ENCODE data around the gene NBL1.
"Not testable (repeated sequence)": the region's sequence is repeated elsewhere in the genome, so short reads cannot be mapped to it uniquely, and the experiment has no call there.

Gene NBL1

DNA sequence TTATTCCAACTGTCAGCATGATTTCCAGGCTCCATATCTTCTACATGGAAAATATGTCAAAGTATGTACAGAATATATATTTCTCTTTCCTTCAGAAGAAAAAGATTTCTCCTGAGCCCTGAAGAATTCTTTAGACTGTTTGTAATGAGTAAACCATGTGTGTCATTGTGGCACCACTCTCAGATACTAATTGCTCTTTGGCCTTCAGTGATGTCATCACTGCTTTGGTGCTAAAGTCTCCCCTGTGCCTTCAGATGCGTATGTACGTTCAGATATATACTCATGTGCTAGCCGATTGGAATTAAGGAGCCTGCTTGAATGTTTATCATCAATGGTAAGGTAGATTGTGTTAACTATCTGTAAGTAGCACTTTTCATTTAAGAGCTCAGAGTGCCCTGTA, 20.6 kb upstream of the NBL1 start:
- no peak for FAIRE-seq

DNA sequence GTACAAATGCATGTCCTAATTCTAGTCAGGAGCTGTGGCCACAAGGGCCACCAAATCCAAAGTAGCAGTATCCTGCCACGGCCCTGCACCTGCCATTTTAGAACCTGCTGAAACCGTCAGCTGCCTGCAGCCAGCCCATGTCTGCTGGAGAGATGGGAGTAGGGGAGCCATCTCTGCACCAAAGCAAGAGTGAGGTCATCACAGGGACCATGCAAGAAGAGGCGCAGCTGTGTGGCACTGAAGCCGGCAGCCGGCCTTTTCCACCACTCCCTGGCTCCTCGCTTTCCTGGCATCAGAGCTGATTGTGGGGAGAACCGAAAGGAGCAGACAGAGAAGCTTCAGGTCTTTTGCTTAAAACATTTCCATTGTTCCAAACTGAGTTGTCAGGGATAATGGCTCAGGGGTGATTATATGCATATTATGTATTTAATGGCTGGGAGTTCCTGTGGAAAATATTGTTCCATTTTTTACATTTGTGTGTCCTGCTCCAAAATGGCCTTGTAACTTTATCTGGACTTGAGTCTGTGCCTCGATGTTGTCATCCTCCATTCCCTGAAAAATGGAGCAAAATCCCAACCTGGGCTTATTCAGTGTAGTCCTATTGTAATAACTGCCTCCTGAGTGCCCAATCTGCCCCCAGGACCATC, 18.7 kb upstream of the NBL1 start:
- no peak for FAIRE-seq

DNA sequence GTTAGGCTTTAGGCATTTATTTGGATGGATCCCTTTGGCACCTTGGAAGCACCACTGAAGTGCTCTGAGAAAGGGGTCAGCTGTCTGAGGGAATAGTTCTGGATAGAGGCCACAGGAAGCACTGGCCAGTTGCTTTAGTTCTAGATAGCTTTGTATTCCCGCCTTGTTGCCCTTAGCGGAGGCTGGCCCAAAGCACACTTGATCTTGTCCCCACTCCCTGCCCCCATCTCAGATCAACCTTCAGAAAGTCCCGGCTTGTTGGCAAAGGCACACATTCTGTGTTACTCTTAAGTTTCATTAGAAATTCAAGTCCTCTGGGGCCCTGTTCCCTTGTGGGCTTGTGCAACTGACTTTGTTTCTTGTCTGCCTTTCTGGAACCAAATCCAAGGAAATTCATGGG, 15.2 kb upstream of the NBL1 start:
- no peak for FAIRE-seq

DNA sequence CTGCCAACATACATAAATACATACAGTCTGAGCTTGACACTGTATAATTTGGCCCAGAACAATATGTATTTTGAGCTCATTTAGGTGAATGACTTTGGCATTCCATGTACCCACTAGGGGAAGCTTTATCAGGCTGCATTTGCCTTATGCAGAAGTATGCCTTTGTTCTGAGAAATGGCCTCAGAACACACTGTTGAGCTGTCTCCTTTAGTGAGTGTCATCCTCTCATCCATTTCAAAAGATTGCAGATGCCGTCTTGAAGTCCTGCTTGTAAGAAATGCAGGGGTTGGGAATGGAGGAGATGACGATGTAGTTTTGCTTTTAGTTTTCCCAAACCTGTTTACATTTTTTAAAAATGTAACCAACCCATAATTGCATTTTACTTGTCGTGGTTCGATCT, 14.8 kb upstream of the NBL1 start:
- no peak for FAIRE-seq

DNA sequence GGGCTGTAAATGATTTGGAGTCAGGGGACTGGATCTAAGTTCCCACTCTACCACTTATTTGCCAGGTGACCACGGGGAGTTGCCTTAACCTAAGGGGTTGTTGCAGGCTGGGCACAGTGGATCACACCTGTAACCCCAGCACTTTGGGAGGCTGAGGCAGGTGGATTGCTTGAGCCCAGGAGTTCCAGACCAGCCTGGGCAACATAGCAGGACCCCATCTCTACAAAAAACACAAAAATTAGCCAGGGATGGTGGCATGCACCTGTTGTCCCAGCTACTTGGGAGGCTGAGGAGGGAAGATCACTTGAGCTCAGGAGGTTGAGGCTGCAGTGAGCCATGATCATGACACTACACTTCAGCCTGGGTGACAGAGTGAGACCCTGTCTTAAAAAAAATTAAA, 13.9 kb upstream of the NBL1 start:
- not testable (repeated sequence) for FAIRE-seq

DNA sequence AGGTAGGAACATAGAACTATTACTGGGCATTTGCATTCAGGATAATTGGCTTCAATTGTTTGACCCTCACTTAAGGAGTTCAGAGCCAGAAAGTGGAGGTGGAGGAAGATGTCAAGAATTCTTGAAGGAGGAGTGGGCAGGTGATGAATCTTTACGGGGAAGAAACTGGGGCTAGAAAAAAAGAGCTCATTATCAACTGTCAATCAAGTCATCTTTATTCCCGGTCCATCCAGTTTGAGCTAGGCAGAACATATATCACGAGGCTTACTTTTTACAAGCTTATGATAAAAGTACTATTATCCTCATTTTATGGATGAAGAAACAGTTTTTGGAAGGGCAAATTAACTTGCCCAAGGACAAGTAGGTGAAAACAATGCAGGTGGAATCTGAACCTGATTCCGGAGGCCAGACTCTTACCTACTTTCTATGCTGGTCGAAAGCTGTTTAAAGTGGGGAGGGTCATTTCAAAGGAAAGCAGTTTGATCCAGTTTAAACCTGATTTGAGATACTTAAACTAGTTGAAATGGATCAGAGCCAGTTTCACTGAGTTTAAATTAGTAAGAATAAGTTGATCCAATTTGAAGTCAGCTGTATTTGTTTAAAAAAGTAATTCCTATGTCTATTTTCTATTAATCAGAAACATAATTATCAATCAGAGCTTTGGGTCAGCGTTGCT, 13.3 kb upstream of the NBL1 start:
- no peak for FAIRE-seq

DNA sequence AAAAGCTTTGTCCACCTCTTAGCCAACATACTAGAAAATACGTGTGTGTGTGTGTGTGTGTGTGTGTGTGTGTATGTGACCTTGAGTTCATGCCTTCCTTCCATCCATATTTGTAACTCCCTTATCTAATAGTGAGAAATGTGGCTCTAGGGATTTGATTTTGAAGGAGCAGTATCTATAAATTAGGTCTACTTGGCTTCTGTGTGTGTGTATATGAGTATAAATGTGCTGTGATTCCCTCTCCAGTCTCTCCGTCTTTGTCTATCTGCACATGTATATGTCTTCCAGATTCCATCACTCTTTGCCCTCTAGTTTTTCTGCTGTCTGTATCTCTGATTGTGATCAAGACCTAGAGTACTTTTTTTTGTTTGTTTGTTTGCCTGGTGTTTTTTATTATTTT, 11.9 kb upstream of the NBL1 start:
- FAIRE-seq = no peak

DNA sequence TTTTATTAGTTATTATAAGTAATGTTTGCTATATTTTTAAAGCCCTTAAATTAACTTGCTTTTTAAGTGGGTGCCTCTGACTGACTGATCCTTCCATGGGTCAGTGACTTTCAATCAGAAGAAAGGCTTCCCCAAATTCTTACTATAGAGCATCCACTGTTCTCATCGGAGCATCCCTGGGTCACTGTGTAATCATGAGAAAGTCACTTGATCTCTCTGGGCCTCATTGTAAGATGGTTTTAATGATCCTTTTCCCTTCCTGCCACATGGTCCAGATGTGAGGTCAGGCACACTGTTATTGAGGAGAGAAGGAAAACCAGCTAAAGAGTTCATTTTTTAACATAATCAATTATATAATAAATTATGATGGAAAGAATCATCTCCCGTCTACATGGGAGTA, 11.0 kb upstream of the NBL1 start:
- no peak for FAIRE-seq

DNA sequence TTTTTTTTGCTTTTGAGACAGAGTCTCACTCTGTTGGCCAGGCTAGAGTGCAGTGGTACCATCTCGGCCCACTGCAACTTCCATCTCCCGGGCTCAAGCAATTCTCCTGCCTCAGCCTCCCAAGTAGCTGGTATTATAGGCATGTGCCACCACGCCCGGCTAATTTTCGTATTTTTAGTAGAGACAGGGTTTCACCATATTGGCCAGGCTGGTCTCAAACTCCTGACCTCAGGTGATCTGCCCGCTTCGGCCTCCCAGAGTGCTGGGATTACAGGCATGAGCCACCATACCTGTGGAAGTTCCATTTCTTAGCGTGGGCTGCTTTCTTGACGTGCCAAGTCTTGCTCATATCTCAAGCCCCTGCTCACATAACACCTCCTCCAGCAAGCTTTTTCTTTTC, 9.0 kb upstream of the NBL1 start:
- not testable (repeated sequence) for FAIRE-seq

DNA sequence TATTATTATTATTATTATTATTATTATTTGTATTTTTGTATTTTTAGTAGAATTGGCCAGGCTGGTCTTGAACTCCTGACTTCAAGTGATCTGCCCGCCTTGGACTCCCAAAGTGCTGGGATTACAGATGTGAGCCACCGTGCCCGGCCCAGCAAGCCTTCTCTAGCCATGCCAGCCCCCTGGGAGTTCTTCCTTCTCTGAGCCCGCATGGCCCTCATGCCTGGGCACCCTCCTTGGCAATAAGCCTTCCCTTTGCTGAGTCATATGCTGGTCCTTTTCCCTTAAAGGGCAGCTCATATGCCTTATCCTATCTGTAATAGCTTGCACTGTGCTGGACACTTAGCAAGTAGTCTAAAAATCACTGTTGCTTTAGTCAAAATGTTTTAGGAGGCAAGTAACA, 8.5 kb upstream of the NBL1 start:
- FAIRE-seq = no peak

DNA sequence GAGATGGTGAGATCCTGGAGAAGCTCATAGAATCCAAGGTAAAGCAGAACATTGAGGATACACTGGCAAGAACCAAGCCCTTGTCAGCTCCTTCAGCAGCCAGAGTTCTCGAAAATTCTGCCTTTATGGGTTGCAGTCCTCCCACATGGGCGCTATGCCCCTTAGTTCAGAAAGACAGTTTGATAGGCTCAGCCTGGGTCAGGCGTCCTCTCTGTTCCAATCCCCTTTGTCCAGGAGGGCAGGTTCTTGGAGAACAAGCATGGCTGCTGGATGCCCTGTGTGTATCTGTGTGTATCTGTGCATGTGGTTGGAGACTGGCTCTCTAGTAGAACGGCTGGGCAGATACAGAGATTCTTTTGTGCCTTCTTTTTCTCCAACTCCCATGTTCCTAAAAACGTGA, 8.0 kb upstream of the NBL1 start:
- FAIRE-seq = no peak

DNA sequence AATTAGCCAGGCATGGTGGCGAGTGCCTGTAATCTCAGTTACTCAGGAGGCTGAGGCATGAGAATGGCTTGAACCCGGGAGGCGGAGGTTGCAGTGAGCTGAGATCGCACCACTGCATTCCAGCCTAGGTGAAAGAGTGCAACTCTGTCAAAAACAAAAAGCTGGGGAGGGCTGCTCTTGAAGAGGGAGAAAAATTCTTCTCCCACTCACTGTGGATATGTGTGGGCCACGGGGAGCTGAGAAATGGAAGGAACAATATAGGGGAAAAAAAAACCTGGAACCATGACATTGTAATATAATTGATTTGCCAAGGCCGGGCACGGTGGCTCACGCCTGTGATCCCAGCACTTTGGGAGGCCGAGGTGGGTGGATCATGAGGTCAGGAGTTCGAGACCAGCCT, 7.4 kb upstream of the NBL1 start:
- FAIRE-seq = not testable (repeated sequence)

DNA sequence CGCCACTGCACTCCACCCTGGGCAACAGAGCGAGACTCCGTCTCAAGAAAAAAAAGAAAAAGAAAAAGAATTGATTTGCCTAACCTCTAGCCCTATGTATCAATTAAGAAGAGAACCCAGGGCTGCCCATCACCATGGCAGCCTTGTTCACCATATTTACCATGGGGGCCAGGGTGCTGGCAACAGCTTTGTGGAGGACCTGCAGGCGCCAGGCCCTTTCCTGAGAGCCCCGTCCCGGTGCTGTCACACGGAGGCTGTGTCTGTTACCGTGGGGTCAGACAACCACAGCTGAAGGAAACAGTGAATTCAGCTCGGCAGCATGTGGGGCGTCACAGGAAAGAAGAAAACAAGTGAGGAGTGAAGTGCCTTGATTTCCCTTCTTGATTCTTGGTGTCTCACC, 6.5 kb upstream of the NBL1 start:
- FAIRE-seq = no peak

DNA sequence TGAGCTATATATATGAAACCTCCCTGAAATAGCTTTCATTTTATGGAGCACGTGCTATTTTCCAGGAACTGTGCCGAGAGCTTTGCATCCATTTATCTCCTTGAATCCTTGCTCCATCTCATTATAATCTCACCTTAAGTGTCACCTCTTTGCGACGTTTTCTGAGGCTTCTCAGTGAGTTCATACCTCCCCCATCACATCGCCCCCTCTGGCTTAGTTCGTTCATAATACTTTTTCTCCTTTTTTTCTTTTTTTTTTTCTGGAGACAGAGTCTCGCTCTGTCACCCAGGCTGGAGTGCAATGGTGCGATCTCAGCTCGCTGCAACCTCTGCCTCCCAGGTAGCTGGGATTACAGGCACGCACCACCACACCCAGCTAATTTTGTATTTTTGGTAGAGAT, 4.9 kb upstream of the NBL1 start:
- FAIRE-seq = not testable (repeated sequence)

DNA sequence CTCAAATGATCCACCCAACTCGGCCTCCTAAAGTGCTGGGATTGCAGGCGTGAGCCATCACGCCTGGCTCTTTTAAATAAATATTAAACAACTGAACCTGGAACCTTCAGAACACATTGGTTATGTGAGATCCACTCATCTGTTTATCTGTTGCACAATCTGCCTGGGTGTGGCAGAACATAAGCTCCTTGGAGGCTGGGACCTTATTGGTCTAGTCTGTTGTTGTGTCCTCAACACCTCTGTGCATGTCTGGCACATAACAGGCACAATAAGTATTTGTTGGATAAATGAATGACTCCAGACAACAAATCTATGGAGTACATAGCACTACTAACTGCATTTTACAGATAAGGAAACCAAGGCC, 4.1 kb upstream of the NBL1 start:
- no peak for FAIRE-seq

DNA sequence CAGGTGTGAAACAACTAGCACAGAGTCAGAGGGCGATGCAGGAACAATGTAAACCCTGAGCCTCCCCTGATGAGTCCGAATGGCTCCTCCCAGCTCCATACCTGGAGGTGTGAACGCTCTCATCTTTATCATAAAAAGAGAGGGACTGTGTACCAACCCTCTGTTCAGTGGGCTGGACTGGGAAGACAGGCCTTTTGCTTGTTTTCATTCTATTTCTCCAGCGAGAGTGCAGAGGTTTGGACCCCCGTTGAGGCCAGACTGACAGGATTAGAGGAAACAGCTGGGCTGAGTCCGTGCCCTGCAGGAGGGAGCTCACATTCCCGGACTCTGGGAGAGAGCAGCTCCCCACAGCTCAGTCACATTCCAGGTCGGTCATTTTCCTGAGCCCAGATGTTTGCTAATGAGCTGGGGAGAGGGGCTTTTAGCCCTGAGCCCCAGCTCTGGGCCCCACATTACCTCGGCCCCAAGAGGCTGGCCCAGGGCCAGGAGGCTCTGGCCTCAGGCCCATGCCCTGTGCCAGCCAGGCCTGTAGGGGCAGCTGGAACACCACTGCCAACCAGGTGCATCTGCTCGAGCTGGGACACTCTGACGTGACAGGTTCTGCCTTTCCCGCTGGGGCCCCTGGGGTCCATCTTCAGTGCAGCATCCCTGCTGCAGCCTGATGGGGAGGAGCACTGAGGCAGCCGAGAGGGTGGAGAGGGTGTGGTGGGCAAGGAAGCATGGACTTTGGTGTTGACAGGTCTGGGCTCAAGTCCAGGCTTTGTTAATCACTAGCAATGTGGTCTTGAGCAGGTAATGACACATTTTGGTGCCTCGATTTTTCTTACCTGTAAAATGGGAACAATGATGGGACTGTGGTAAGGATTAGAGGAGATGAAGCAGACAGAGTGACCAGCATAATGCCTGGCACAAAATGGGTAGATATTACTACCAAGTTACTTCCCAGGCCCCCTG, 3.5 kb upstream of the NBL1 start:
- no peak for FAIRE-seq

DNA sequence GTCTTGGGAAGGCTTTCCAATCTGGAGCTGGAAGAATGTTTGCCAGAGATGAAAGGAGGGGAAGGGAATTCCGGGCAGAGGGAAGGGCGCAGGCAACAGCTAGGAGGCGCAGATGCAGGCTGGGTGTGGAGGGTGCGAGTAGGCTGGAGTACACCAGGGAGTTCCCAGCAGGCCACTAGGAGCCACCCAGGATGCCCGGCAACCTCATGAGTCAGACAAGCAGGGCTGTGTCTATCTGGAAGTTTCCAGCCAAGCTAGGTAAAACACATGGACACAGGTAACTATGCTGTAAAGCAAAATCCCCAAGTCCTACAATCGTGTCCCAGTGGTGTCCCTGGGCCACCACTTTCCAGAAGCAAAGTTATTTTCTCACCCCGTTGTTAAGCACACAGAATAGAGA, 990 bp upstream of the NBL1 start:
- no peak for FAIRE-seq

DNA sequence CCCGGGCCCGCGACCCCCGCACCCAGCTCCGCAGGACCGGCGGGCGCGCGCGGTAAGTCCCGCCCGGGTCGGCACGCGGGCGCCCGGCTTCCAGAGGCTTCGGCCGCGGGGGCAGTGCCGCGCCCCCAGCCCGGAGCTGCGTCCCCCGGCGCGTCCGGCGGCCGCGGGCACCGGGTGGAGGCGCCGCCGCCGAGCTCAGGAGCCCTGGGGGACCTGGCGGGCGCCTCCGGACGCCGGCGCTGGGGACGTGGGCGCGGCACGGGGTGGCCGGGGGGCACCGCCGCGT, 227 bp downstream of the NBL1 start:
- FAIRE-seq = no peak

DNA sequence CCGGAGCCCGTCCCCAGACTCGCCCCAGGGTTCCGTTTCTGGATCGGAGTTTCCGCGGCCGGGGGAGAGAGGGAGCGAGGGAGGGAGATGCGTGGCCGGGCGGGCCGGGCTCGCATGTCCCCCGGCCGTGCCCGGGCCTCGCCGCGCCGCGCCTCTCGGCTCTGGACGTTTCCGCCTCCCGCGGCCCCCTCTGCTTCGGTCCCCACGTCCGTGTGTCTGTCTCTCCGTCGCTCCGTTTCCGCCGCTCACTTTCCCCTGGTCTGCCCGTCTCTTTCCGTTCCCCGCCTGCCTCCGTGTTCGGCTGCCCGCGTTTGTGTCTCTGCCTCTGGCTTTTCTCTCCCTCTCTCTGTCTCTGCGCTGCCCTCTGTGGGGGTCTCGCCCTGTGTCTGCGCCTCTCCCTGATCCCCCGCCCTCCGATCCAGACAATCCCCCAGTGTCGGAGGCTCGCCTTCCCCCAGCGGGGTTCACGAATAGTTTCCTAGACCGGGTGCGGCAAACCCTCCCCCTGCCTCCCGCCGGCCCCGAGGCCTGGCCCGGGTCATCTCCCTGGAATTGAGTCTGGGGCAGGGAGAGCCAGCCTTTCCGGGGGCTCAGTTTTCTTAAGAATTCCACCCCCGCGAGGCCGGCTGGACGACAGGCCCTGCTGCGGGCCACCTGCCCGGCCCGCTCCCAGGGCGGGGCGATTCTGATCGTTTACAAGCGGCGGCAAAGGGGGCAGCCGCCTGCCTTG, 735 bp downstream of the NBL1 start:
- FAIRE-seq = no peak

DNA sequence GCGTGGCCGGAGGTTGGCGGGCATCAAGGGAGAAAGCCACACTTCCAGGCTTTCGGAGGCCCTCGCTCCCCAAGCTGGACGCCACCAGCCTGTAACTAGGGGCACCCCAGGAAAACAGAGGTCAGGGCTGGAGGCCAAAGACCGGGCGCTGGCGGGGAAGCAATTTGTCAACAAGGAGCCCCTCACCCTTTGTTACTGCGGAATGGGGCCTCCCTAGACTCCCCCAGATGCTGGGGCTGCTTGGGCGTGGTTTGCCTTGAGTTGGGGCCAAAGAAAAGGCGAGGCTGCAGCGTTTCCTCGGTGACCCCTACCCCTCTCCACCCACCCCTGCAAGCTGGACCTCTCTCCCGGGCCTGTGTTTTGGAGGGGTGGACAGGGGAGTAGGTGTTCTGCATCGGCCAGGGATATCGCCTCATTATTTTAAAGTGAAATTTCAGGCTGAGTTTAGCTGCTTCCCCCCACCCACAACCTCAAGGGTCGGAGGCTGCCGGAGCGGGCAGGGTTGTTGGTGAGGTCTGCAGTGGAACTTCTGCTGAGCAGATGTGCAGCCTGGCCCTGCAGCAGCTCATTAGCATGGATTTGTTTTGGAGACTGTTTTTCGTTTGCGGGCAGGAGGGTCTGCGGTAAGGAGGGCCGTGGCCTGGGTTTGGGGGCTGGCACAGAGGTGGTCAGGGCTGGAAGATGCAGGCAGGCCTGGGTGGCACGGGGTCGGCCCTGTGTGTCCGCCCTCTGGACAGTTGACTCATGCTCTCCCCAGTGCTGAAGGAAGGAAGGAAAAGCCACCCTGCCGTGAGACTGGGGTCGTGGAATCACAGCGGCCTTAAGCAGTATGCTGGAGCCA, 1.5 kb downstream of the NBL1 start:
- no peak for FAIRE-seq

DNA sequence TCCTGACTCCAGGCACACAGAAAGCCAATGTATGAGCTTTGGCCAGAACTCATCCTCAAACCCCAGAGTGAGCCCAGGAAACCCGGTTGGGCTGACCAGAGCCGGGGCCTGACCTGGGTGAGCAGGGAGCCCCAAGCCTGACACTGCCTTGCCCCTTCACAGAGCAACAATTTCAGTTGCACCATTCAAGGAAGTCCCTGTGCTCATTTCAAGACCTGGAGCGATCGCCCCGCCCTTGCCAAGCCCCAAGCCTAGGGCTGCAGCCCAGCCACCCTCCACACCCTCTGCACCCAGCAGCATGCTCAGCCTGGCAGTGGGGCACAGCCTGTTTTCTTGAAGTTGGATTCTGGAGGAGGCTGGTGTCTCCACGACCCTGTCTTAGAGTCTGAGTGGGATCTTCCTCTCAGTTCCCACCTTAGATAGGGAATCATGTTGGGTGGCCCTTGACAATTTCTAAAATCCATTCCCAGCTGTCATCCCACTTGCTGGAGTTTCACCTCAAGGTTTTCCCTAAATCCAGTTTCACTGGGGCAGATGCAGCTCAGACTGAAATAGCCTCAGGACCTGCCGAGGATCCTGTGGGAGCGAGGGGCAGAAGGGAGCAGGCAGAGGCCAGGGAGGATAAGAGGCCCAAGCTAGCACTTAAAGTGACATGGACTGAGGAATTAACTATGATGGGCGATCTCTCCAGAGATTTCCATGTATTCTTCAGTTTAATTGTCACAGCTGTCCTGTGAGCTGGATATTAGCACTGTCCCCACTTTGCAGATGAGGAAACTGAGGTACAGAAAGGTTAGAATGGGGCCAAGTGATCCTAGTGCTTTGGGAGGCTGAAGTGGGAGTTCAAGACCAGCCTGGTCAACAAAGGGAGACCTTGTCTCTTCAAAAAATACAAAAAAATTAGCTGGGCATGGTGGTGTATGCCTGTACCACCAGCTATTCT, 2.5 kb downstream of the NBL1 start:
- FAIRE-seq = no peak
